Activated CD4-positive, alpha-beta T cell treated with anti-CD3 and anti-CD28 coated beads, Interleukin-2, Interleukin-6, amounts not matched to agents 100 ng/mL and 50 ng/mL, durations not matched to agents 16 hours and 8 hours (primary cell): ENCODE data around the gene LMX1B.
"Not testable (repeated sequence)": the region's sequence is repeated elsewhere in the genome, so short reads cannot be mapped to it uniquely, and the experiment has no call there.

Experiments
- DNase-seq: peaks from one replicate; pipeline ENCODE4 v3.0.0-alpha.2; 2020

LMX1B gene

GRCh38 chr9:126700296-126700695, 86.6 kb downstream of the LMX1B start:
- no peak for DNase-seq

- DNase-seq: no peak
These were observed 87.4 kb downstream of the LMX1B start for GRCh38 chr9:126700903-126701812.

- DNase-seq: no peak
These were observed 88.0 kb downstream of the LMX1B start for GRCh38 chr9:126701813-126702140.

- peak; percentile 51 for DNase-seq
These were observed 88.6 kb downstream of the LMX1B start for GRCh38 chr9:126702151-126703001.

GRCh38 chr9:126703002-126703865, 89.5 kb downstream of the LMX1B start:
- DNase-seq: no peak

- DNase-seq: no peak
These were observed 90.1 kb downstream of the LMX1B start for GRCh38 chr9:126703866-126704156.

GRCh38 chr9:126704157-126704891, 90.6 kb downstream of the LMX1B start:
- peak; percentile 38 for DNase-seq

GRCh38 chr9:126704892-126705766, 91.4 kb downstream of the LMX1B start:
- DNase-seq: peak; percentile 91

GRCh38 chr9:126705767-126706697, 92.3 kb downstream of the LMX1B start:
- DNase-seq: peak; percentile 86

- no peak for DNase-seq
These were observed 92.9 kb downstream of the LMX1B start for GRCh38 chr9:126706698-126707053.

- no peak for DNase-seq
These were observed 93.4 kb downstream of the LMX1B start for GRCh38 chr9:126707083-126707482.

- DNase-seq: not testable (repeated sequence)
These were observed 94.0 kb downstream of the LMX1B start for GRCh38 chr9:126707712-126708111.

GRCh38 chr9:126708178-126708577, 94.5 kb downstream of the LMX1B start:
- DNase-seq: no peak

- no peak for DNase-seq
These were observed 95.5 kb downstream of the LMX1B start for GRCh38 chr9:126709241-126709640.

GRCh38 chr9:126715382-126715781, 101.7 kb downstream of the LMX1B start:
- no peak for DNase-seq

GRCh38 chr9:126717441-126717840, 103.7 kb downstream of the LMX1B start:
- not testable (repeated sequence) for DNase-seq

GRCh38 chr9:126719618-126720031, 105.9 kb downstream of the LMX1B start:
- DNase-seq: peak; percentile 89

- no peak for DNase-seq
These were observed 106.3 kb downstream of the LMX1B start for GRCh38 chr9:126720036-126720435.

- no peak for DNase-seq
These were observed 107.2 kb downstream of the LMX1B start for GRCh38 chr9:126720661-126721563.
